NCI-H2171 treated with DMSO at 0.1 percent for 48 hours (cell line): ENCODE measurements around the gene FAM8A1.

Experiments used
- DNase-seq: peaks from one replicate; lab custom pipeline; 2025; lab: John Stamatoyannopoulos, UW

The FAM8A1 gene

DNA sequence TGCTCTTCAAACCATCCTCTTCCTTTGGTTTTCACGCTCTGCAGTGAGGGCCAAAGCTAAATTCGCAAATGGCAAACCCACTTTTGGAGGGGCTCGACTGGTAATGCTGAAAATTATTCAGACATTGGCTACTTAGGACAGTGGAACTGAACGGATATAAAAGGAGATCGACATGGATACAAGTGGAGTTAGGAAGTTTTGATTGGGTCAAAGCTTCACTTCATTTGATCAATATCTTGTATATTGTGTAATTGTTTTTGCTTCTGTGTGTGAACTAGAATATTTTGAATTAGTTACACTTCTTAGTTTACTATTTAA is 1.2 kb downstream of the FAM8A1 start:
- no peak for DNase-seq

DNA sequence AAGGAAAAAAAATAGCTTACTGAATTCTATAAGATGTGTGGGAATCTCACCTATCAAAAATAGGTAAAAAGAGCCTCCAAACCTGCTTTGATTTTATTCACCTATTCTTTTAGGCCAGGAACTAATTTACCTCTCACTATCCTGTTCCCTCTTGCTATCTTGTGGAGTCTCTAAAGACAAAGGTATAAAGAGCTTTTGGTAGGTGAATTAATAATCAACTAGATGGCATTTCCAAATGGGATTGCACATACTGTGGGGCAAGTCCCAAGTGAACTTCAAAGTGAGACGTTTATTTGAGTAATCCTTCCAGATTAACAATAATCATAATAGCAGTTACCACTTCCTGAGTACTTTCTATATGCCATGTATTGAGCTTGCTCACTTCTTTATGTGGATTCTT is 2.8 kb downstream of the FAM8A1 start:
- DNase-seq = no peak

DNA sequence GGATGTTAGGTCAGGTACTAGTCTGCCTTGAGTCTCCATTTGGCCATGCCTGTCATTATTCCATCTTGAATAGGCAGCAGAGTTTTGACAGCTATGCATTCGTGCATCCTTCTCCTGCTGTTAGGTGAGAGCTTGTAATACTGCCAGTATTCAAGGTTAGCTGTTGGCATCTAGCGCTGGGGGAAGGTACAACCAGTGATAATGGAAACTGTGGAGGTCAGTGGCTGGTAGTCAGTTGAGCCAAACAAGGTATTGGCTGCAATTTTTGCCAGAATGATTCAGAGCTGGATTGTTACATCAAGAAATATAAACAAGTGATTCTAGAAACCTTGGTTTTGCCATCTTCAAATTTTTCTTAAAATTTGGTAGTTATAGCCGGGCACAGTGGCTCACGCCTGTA is 6.5 kb downstream of the FAM8A1 start:
- no peak for DNase-seq

DNA sequence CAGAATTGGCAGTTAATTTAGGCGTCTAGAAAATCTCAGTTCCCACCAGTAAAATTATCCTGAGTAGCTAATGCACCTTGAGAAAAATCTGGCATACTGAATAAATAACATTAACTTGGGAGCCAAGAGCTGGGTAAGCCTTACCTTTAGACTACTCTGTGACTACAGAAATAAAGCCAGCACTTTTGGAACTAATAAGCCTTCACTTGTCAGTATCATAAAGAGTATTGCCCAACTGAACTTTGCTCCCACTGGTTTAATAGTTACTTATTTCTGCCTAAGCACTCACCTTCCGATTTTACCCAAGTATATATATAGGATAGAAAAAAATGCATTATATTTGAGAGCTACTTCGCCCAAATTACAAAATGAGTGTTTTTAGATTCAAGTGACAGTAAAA is 10.7 kb downstream of the FAM8A1 start:
- no peak for DNase-seq

DNA sequence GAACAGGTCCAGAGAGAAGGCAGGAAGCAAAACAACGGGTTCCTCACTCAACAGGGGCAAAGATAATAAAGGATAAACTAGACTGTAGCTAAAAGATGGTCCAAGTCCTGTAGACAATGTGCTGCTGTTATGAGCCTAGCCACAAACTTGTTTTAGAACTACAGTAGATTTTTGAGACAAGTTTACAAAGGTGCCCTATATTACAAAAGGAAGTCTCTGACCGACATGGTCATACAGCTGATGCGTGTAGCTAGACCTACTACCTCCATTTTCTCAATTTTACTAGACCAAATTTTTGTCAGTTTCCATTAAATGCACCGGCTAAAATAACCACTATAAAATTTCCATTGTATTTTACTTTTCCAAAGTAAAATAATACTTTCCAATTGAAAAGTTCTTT is 11.9 kb downstream of the FAM8A1 start:
- no peak for DNase-seq

DNA sequence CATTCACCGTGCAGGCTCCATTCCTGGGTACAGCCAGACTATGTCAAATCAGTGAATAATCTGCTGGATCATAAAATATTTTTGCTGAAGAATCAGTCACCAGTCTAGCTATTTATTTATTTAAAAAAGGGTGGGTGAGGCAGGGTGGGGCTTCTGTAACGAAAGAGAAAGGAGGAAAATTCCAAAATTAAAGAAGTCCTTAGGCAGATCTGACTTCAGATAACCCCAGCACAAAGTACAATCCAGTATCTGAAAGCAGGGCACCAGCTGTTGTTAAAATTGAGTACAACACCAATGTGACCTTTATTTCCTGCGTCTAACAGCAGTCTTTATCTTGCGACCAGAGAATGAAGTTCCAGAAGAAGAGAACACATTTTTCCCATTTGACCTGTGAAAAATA is 15.7 kb downstream of the FAM8A1 start:
- DNase-seq = no peak

DNA sequence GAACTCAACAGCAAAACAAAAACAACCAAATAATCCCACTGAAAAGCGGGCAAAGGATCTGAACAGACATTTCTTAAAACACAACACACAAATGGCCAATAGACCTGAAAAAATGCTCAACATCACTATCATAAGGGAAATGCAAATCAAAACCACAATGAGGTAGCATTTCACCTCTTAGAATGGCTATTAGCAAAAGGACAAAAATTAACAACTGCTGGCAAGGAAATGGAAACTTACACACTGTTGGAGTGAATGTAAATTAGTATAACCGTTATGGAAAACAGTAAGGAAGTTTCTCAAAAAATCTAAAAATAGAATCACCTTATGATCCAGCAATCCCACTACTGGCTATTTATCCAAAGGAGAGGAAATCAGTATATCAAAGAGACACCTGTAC is 20.9 kb downstream of the FAM8A1 start:
- no peak for DNase-seq

DNA sequence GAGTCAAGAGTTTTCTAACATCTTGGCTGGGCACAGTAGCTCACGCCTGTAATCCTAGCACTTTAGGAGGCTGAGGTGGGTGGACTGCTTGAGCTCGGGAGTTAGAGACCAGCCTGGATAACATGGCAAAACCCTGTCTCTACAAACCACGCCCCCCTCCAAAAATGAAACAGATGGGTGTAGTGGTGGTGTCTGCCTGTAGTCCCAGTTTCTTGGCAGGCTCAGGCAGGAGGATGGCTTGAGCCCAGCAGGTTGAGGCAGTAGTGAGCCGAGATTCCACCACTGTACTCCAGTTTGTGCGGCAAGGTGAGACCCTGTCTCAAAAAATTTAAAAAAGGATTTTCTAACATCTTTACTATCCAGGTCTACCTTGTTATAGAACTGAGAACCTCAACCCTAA is 22.0 kb downstream of the FAM8A1 start:
- peak; percentile 35 for DNase-seq

DNA sequence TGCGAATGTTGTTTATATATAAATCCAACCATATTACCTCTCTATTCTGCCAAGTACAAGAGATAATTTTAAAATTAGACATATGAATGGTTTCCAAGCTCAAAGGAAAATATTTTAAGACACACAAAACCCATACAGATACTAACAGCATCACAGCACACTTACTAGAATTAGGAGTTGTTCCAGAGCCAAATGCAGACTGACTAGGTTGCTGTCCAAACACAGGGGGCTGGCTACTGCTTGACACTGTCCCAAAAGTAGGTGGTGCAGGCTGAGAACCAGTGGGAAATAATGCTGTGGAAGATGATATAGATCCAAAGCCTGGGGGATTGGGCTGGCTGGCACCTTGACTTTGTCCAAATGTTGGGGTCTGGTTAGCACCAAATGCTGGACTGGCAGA is 24.3 kb downstream of the FAM8A1 start:
- no peak for DNase-seq

DNA sequence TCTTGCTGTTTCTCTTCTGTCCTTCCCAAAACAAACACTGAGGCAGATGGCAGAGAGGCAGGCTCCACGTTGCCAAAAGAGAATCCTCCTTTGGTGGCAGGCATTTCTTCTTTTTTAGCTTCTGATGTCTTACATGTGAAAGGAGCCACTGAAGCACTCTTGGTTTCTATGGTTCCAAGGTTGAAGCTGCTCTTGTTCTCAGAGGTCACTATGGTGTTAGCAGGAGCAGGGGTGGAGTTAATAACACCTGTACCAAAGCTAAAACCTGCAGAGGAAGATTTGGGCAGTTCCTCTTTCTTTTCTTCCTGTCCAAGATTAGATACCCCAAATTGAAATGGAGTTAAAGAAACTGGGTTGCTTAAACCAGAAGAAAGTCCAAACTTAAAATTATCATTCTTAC is 28.8 kb downstream of the FAM8A1 start:
- no peak for DNase-seq

DNA sequence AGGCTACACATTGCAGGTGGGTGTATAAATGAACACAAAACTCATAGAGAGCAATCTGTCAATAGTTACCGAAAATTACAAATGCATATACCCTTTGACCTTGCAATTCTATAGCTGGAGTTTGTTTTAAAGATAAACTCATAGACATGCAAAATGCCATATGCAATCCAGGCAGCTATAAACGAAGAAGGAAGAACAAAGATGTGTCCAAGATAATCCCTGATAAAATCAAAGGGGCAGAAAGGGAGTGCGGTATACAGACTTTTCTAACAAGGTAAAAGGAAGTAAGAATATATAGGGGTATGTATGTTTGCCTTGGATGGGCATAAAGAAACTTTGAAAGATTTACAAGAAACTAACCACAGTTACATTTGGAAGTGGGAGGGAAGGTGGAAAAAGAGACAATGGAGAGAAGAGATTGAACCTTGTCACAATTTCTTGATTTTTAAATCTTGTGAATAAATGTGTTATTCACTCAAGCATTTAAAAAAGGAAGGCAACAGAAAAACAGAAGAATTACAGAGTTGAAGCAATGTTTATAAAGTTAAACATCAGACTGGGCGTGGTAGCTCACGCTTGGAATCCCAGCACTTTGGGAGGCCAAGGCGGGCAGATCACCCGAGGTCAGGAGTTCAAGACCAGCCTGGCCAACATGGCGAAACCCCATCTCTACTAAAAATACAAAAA is 29.9 kb downstream of the FAM8A1 start:
- DNase-seq = no peak

DNA sequence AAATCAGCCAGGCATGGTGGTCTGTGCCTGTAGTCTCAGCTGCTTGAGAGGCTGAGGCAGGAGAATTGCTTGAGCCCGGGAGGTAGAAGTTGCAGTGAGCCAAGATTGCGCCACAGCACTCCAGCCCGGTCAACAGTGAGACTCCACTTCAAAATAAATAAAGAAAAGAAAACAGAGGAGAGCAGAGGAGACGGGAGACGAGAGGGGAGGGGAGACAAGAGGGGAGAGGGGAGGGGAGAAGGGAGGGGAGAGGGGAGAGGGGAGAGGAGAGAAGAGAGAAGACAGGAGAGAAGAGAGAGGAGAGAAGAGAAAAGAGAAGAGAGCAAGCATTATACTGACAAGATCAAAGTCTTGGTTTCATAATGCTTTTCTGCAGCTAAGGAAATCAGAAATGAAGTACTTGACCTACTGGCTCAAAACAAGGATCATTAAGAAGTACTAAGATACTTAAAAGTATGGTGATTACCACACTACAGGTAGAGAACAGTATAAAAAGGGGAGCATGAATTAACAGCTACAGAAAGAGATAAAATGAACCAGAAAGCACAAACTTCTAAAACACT is 30.5 kb downstream of the FAM8A1 start:
- DNase-seq = no peak

DNA sequence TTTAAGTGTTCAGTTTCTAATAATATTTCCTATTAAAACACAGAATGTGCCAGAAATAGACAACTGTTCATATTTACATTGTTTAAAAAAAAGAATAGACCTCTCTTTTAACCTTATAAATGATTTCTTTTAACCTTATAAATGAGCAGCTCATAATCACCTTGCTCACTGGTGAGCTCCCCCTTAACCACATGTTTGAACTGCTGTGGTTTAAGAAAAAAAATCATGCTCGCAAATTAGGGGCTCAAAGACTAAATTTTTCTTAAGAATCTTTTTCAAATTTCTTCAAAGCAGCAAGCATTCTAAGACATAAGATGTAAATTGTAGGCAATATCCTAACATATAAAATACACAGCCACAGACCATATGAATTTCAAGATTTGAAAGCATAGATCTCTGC is 32.8 kb downstream of the FAM8A1 start:
- no peak for DNase-seq

DNA sequence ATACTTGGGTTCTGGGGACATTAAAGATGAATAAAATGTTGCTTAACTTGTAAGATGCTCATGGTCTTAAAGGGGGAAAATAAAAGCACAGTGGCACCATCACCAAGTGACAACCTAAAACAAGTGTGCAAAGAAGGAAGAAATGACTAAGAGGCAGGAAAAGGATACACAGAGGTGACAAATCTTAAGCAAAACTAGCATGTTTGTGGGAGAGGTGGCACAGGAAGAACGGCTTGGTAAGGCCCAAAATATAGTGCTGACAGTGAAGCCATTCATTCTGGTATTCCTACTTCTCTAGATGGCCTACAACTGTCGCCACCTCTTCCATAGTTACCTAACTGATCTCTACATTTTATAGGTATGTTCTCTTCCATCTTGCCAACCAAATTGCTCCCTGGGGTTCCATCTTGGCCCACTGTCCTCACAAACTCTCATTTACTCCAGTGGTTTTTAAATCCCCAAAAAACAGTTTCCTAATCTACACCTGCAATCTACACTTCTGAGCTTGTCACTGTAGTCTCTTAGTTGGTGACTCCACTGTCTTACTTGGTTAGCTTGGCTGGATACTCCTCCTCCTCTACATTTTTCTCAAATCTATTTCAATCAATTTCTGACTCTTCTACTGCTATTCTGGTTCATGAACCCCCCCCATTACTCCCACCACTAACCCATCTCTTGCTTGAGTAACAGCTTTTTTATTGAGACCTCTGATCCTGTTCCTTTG is 33.5 kb downstream of the FAM8A1 start:
- DNase-seq = no peak

DNA sequence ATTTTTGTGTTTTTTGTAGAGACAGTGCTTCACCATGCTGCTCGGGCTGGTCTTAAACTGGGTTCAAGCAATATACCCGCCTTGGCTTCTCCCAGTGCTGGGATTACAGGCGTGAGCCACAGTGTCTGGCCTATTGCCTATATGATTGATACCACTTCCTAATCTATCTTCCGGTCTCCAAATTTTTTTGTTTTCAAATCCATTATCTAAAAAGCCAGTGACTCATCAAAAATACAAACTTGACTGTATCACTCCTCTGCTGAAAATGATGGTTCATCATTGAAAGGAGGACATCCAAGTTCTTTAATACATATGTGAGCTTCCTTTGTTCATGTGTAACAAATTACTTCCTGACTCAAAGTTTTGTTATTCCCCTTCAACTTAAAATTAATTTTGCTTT is 35.5 kb downstream of the FAM8A1 start:
- no peak for DNase-seq

DNA sequence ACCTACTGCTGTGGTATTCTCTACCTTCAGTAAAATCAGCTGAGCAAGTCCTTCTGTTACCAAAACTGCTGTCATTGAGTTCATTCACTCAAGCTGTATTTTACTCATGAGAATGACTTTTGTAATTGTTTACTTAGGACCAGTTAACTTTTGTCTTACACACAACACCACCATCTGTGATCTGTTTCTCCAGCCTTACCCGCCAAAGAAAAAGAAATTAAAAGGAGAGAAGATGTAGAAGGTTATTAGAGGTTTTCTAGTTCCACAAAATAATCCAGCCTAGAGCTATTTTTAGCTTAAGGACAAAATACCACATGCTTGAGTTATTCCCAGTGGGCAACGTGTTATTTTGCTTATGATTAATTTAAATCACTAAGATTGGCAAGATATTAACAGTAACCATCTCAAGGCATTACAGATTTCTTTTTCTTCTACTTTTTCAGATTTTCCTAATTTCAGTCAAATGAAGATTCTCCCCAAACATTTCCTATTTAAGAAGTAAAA is 38.2 kb downstream of the FAM8A1 start:
- no peak for DNase-seq

DNA sequence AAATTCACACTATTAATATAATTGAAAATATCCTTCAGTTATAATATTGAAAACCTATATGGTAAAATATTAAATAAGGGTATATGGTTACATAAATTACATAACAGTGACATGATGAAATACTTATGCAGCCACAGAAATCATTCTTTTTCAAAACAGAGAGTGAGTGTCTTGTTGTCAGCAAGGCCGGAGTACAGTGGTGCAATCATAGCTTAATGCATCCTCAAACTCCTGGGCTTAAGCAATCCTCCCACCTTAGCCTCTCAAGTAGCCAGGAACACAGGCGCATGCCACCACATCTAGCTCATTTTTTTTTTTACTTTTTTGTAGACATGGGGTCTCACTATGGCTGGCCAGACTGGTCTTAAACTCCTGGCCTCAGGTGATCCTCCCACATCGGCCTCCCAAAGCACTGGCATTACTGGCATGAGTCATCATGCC is 40.4 kb downstream of the FAM8A1 start:
- DNase-seq = no peak

DNA sequence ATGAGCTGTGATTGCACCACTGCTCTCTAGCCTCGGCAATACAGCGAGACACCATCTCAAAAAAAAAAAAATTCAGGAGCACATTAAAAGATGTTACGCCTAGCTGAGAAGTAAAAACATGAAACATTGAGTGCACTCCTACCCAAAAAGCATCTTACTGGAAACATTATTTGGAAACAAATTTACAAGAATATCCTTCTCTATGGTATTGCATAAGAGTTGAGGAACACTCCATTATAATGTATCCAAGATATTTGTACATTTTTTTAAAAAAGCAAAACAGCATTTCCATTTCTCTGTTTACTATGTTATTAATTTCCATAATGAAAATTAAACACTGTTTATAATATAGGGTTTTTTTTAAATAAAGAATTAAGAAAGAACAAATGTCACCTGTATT is 48.6 kb downstream of the FAM8A1 start:
- no peak for DNase-seq

DNA sequence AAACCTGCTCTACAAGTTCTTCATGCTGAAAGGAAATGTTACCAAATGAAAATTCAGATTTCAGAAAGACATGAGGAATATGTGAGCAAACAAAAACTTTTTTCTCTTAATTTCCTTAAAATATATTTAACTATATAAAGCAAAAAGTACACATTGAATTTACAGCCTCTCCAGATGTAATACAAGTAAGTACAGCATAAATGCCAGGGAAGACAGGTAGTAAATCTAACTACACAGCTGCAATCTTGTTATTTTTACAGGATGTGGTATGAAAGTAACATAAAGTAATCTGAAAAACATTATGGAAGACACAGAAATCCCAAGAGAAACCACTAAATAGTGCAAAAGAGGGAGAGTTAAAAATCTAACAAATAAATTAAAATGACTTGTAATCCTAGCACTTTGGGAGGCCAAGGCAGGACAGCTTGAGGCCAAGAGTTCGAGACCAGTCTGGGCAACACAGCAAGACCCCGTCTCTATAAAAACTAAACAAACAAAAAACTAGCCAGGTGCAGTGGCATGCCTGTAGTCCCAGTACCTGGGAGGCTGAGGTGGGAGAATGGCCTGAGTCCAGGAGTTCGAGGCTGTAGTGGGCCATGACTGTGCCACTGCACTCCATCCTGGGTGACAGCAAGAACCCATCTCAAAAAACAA is 50.7 kb downstream of the FAM8A1 start:
- DNase-seq = no peak

DNA sequence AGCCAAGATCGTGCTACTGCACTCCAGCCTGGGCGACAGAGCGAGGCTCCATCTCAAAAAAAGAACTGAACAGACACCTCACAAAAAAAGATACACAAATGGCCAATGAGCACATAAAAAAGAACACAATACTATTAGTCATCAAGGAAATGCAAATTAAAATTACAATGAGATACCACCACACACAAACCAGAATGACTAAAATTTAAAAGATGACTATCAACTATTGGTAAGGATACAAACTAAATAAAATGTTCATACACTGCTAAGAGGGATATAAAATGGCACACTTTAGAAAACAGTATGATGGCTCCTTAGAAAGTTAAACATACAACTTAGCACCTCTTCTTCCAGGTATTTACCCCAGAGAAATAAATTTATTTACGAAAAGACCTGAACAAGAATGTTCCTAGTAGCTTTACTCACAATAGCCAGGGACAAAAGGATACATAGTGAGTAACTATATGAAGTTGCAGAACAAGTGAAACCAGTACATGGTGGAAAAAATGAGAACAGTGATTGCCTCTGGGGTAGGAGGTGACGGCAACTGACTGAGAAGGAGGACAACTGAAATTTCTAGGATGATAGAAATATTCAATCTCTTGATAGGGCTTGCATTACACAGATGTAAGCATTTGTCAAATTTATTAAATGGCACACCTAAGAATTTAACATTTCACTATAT is 53.2 kb downstream of the FAM8A1 start:
- no peak for DNase-seq

DNA sequence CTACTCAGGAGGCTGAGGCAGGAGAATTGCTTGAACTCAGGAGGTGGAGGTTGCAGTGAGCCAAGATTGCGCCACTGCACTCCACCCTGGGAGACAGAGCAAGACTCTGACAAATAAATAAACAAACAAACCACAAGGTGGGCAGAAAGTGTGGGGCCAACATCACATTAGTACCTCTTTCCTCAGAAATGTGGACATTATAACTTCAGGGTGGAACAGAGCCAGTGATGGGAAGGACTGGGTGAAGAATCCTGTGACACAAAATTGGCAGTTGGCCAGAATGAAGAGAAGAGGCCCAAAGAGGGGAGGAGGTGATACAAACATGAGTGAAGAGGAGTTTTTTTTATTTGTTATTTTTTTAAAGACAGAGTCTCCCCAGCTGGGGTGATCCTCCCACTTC is 56.0 kb downstream of the FAM8A1 start:
- no peak for DNase-seq

DNA sequence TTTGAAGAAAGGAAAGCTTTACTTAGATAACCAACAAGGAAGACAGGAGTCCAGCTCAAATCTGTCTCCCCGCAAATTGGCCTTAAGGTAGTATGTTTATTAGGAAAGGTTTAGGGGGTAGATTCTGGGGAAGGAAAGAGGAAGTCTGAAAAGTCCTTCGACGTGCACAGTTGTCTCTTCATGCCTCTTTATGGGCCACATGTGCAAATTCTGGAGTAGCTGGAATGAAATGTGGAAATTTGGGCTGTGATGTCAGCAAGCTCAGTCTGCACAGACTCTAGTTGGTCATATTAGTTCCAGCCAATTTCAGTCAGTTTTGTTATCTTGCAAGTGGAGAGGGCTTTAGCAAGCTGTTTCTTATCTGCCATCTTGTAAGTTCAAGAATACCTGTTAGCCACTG is 56.5 kb downstream of the FAM8A1 start:
- no peak for DNase-seq
